ENCODE results near the gene ACP2. TPM values are rescaled to one million over a fixed set of nuclear protein-coding genes. Genes with fewer than 3 reads are reported as not detected.

ACP2 gene
- total RNA-seq, 1 donor from 2014 or later: 63.3 TPM

DNA sequence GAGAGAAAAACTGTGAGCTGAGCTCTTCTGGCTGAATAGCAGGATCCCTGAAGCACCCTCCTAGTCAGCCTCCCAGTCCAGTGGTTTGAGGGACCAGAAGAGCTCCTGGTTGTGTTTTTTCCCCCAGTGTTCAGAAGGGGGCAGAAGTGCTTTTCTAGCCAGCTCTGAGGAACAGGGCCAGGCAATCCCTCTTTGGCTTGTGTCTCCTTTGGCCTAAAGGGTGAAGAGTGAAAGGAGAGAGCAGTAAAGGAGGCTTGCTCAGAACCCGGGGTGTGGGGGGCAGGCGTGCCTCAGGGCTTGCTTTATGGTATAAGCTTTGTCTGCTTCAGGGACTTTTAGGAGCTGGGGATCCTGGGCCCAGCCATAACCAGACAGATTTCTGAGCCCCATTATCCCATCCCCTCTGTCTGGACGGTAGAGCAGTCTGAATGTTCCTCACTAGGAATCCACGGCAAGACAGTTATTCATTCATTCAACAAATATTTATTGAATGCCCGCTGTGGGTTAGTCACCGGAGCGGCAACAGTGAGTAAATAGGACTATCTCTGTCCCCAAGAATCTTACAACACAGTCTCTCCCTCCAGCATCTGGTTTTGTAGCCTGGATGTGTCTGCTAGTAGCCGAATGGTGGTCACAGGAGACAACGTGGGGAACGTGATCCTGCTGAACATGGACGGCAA is 14.5 kb downstream of the ACP2 start:
- H3K9me3 ChIP-seq: no peaks in the 10 kb centered on the region
- peaks cover 22 to 80% of the 10 kb centered on the region in 2 donors for H3K36me3 ChIP-seq
- intact Hi-C loops (cut with DNase I): no loop called here
- TF ChIP-seq, protein P1, sequence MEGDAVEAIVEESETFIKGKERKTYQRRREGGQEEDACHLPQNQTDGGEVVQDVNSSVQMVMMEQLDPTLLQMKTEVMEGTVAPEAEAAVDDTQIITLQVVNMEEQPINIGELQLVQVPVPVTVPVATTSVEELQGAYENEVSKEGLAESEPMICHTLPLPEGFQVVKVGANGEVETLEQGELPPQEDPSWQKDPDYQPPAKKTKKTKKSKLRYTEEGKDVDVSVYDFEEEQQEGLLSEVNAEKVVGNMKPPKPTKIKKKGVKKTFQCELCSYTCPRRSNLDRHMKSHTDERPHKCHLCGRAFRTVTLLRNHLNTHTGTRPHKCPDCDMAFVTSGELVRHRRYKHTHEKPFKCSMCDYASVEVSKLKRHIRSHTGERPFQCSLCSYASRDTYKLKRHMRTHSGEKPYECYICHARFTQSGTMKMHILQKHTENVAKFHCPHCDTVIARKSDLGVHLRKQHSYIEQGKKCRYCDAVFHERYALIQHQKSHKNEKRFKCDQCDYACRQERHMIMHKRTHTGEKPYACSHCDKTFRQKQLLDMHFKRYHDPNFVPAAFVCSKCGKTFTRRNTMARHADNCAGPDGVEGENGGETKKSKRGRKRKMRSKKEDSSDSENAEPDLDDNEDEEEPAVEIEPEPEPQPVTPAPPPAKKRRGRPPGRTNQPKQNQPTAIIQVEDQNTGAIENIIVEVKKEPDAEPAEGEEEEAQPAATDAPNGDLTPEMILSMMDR (IDR thresholded peaks at IDR 0.05): peak in 1 of 3 experiments; percentile 21
- no peaks in the 10 kb centered on the region for H3K27me3 ChIP-seq
- no peak overlapping the region for H3K4me3 ChIP-seq
- no peak overlapping the region for H3K27ac ChIP-seq
- no peak for DNase-seq (ENCODE audit: low spot score in 2 of 2)
- no peaks in the 10 kb centered on the region for H3K4me1 ChIP-seq

DNA sequence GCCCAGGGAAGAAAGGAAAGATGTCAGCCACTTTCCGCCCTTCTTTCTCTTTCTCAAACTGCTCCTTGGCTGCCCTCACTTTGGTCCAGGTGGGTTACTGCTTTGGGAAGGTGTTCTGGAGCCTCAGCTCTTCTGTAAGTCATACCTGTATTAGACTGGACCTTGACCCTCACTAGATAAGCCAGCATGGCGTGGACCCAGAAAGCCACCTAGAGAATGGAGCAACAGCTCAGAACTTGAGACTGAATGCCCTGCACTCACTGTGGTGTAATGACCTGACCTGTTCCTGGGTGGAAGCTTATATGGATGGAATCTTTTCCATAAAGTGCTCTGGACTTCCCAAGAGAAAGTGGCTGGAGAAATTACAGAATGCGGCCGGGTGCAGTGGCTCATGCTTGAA is 15.6 kb downstream of the ACP2 start:
- no peak overlapping the region for H3K4me3 ChIP-seq
- DNase-seq (ENCODE audit: low spot score in 2 of 2): no peak
- intact Hi-C loops (cut with DNase I): no loop called here
- no peak overlapping the region for H3K27ac ChIP-seq
- TF ChIP-seq, protein P1 (IDR thresholded peaks at IDR 0.05): no peak
- no peaks in the 10 kb centered on the region for H3K4me1 ChIP-seq
- no peaks in the 10 kb centered on the region for H3K9me3 ChIP-seq
- H3K27me3 ChIP-seq: no peaks in the 10 kb centered on the region
- peaks cover 19 to 74% of the 10 kb centered on the region in 2 donors for H3K36me3 ChIP-seq

DNA sequence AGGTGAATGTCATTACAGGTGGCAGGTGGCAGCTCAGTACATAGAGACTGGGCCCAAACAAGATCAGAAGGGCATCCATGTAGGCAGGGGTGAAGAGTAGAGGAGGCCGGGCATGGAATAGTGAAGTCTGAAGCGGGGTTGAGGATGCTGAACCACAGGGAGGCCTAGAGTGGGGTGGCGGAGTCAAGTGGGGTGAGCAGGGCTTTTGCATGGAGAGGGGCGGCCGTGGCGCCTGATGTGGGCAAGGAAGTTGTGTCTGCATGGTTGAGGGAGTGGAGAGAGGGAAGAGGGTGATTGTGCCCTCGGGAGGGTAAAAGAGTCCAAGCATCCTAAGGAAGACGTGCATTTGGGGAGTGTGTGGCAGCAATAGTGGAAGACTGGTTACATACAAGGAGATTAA is 19.5 kb downstream of the ACP2 start:
- no peak overlapping the region for H3K27ac ChIP-seq
- no peak overlapping the region for H3K4me3 ChIP-seq
- DNase-seq (ENCODE audit: low spot score in 2 of 2): no peak
- peaks cover 46 to 80% of the 10 kb centered on the region in 2 donors for H3K36me3 ChIP-seq
- intact Hi-C loops (cut with DNase I): no loop called here
- H3K4me1 ChIP-seq: no peaks in the 10 kb centered on the region
- H3K27me3 ChIP-seq: no peaks in the 10 kb centered on the region
- TF ChIP-seq, protein P1 (IDR thresholded peaks at IDR 0.05): no peak
- no peaks in the 10 kb centered on the region for H3K9me3 ChIP-seq

DNA sequence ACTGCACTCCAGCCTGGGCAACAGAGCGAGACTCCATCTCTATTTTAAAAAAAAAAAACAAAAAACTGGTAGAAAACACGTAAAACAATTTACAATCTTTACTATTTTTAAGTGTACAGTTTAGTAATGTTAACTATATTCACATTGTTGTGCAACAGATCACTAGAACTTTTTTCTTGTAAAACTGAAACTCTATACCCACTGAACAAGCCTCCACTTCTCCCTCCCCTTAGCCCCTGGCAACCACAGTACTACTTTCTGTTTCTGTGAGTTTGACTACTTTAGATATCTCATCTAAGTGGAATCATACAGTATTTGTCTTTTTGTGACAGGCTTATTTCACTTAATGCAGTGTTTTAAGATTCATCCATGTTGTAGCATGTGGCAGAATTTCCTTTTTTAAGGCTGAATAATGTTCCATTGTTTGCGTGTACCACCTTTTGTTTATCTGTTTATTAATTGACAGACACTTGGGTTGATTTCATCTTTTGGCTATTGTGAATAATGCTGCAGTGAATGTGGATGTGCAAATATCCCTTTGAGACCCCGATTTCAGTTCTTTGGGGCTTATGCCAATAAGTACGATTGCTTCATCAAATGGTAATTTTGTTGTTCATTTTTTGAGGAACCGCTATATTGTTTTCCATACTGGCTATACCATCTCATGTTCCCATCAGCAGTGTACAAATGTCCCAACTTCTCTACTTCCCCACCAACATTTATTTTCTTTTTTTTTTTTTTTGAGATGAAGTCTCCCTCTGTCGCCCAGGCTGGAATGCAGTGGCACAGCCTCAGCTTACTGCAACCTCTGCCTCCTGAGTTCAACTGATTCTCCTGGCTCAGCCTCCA is 22.8 kb downstream of the ACP2 start:
- Histone ChIP-seq H3K4me3 (no peak overlapping the region), H3K4me1 (peaks cover 0 to under 1% of the 10 kb centered on the region in 2 donors), H3K36me3 (peaks cover 51 to 83% of the 10 kb centered on the region in 2 donors), H3K27ac (no peak overlapping the region), H3K9me3 (no peaks in the 10 kb centered on the region), H3K27me3 (no peaks in the 10 kb centered on the region)
- TF ChIP-seq, protein P1 (IDR thresholded peaks at IDR 0.05): no peak
- intact Hi-C loops (cut with DNase I): no loop called here
- DNase-seq (ENCODE audit: low spot score in 2 of 2): no peak

DNA sequence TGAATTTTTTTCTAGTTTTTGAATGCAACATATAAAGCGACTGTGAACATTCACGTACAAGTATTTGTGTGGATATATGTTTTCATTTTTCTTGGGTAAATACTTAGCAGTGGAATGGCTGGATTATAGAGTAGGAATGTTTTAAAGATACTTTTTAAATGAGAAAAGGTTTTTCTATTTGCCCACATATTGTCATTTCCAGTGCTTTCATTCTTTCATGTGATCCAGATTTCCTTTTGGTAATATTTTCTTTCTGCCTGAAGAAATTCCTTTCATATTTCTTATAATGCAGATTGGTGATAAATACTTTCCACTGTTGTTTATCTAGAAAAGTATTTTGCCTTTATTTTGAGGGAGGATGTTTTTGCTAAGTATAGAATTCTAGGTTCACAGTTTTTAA is 25.9 kb downstream of the ACP2 start:
- no peak overlapping the region for H3K4me3 ChIP-seq
- DNase-seq (ENCODE audit: low spot score in 2 of 2): no peak
- peaks cover 56 to 85% of the 10 kb centered on the region in 2 donors for H3K36me3 ChIP-seq
- no peaks in the 10 kb centered on the region for H3K27me3 ChIP-seq
- H3K27ac ChIP-seq: no peak overlapping the region
- no peaks in the 10 kb centered on the region for H3K9me3 ChIP-seq
- peaks cover 4 to 13% of the 10 kb centered on the region in 2 donors for H3K4me1 ChIP-seq
- intact Hi-C loops (cut with DNase I): no loop called here
- TF ChIP-seq, protein P1 (IDR thresholded peaks at IDR 0.05): no peak

Measured in ascending aorta (tissue), 2 donors.